ENCODE data around the gene AMPD2.
"Not testable (repeated sequence)": the region's sequence is repeated elsewhere in the genome, so short reads cannot be mapped to it uniquely, and the experiment has no call there.

Gene AMPD2

GRCh38 chr1:109671067-109671466, 51.4 kb downstream of the AMPD2 start:
- Histone ChIP-seq H2BK5ac (ENCODE audit: low read depth, low read length, poor library complexity) (no peak overlapping the region), H2BK12ac (ENCODE audit: low read length) (no peak overlapping the region), H3K4me2 (ENCODE audit: low read length) (no peak overlapping the region), H3K23ac (ENCODE audit: low read length) (no peak overlapping the region), H2BK120ac (ENCODE audit: insufficient read depth, low read length, poor library complexity) (no peak overlapping the region), H3K27me3 (ENCODE audit: insufficient read depth, low read length) (no peaks in the 10 kb centered on the region), H3K14ac (ENCODE audit: low read length) (no peak overlapping the region), H3K18ac (ENCODE audit: low read length) (no peak overlapping the region), H4K8ac (ENCODE audit: low read depth, low read length) (no peak overlapping the region), H3K4ac (ENCODE audit: low read depth, low read length) (no peak overlapping the region), H3K9me3 (ENCODE audit: insufficient read depth, low read depth, low read length) (no peaks in the 10 kb centered on the region), H3K4me3 (ENCODE audit: low read depth, low read length) (no peak overlapping the region), H2AFZ (ENCODE audit: insufficient read depth, low read length, poor library complexity) (no peak overlapping the region), H3K79me2 (ENCODE audit: control insufficient read depth, insufficient read depth, low read length, poor library complexity) (no peaks in the 10 kb centered on the region), H3K9ac (ENCODE audit: low read length) (no peak overlapping the region), H4K12ac (ENCODE audit: low read depth, low read length) (no peak overlapping the region), H3K79me1 (ENCODE audit: low read length) (no peaks in the 10 kb centered on the region), H3K4me1 (ENCODE audit: control insufficient read depth in 1 of 2, insufficient read depth in 2 of 2, low read length in 2 of 2) (peaks cover 0 to 3% of the 10 kb centered on the region in 2 experiments), H2AK5ac (ENCODE audit: low read length) (no peak overlapping the region), H4K91ac (ENCODE audit: low read depth, low read length) (no peak overlapping the region), H3K36me3 (ENCODE audit: control insufficient read depth in 1 of 2, insufficient read depth in 2 of 2, low read length in 2 of 2) (no peaks in the 10 kb centered on the region), H3K27ac (ENCODE audit: low read depth, low read length) (no peak overlapping the region)
- WGBS (ENCODE audit: extremely low coverage, insufficient coverage, insufficient read length), result no CpG with 5 or more reads among the region's 5 CpGs
- no peak for DNase-seq

- not testable (repeated sequence) for H3K79me1 ChIP-seq (ENCODE audit: low read length); H2BK5ac ChIP-seq (ENCODE audit: low read depth, low read length, poor library complexity); H3K18ac ChIP-seq (ENCODE audit: low read length); H4K12ac ChIP-seq (ENCODE audit: low read depth, low read length); H3K4me1 ChIP-seq (ENCODE audit: control insufficient read depth in 1 of 2, insufficient read depth in 2 of 2, low read length in 2 of 2); H2BK120ac ChIP-seq (ENCODE audit: insufficient read depth, low read length, poor library complexity); H3K27me3 ChIP-seq (ENCODE audit: insufficient read depth, low read length); H3K4ac ChIP-seq (ENCODE audit: low read depth, low read length); H3K9me3 ChIP-seq (ENCODE audit: insufficient read depth, low read depth, low read length); DNase-seq; H3K79me2 ChIP-seq (ENCODE audit: control insufficient read depth, insufficient read depth, low read length, poor library complexity); H4K8ac ChIP-seq (ENCODE audit: low read depth, low read length); H3K4me2 ChIP-seq (ENCODE audit: low read length); H3K9ac ChIP-seq (ENCODE audit: low read length); H3K36me3 ChIP-seq (ENCODE audit: control insufficient read depth in 1 of 2, insufficient read depth in 2 of 2, low read length in 2 of 2); H2AFZ ChIP-seq (ENCODE audit: insufficient read depth, low read length, poor library complexity); H3K27ac ChIP-seq (ENCODE audit: low read depth, low read length); H2AK5ac ChIP-seq (ENCODE audit: low read length); H3K14ac ChIP-seq (ENCODE audit: low read length); H4K91ac ChIP-seq (ENCODE audit: low read depth, low read length); H3K4me3 ChIP-seq (ENCODE audit: low read depth, low read length); H2BK12ac ChIP-seq (ENCODE audit: low read length); H3K23ac ChIP-seq (ENCODE audit: low read length)
- no CpG with 5 or more reads among the region's 2 CpGs for WGBS (ENCODE audit: extremely low coverage, insufficient coverage, insufficient read length)
Measured at GRCh38 chr1:109673861-109674260, 54.2 kb downstream of the AMPD2 start.

GRCh38 chr1:109676683-109677381, 57.2 kb downstream of the AMPD2 start:
- H4K12ac ChIP-seq (ENCODE audit: low read depth, low read length); H2BK12ac ChIP-seq (ENCODE audit: low read length); H3K4me2 ChIP-seq (ENCODE audit: low read length); H3K4me3 ChIP-seq (ENCODE audit: low read depth, low read length); H3K79me1 ChIP-seq (ENCODE audit: low read length); H2AK5ac ChIP-seq (ENCODE audit: low read length); H3K9me3 ChIP-seq (ENCODE audit: insufficient read depth, low read depth, low read length); H3K23ac ChIP-seq (ENCODE audit: low read length); H3K14ac ChIP-seq (ENCODE audit: low read length); H3K18ac ChIP-seq (ENCODE audit: low read length); H3K4me1 ChIP-seq (ENCODE audit: control insufficient read depth in 1 of 2, insufficient read depth in 2 of 2, low read length in 2 of 2); H2BK120ac ChIP-seq (ENCODE audit: insufficient read depth, low read length, poor library complexity); DNase-seq; H2BK5ac ChIP-seq (ENCODE audit: low read depth, low read length, poor library complexity); H3K36me3 ChIP-seq (ENCODE audit: control insufficient read depth in 1 of 2, insufficient read depth in 2 of 2, low read length in 2 of 2); H3K79me2 ChIP-seq (ENCODE audit: control insufficient read depth, insufficient read depth, low read length, poor library complexity); H3K4ac ChIP-seq (ENCODE audit: low read depth, low read length); H4K8ac ChIP-seq (ENCODE audit: low read depth, low read length); H3K27ac ChIP-seq (ENCODE audit: low read depth, low read length); H3K9ac ChIP-seq (ENCODE audit: low read length); H4K91ac ChIP-seq (ENCODE audit: low read depth, low read length); H3K27me3 ChIP-seq (ENCODE audit: insufficient read depth, low read length); H2AFZ ChIP-seq (ENCODE audit: insufficient read depth, low read length, poor library complexity): not testable (repeated sequence)
- WGBS (ENCODE audit: extremely low coverage, insufficient coverage, insufficient read length), result no CpG with 5 or more reads among the region's 3 CpGs

GRCh38 chr1:109677459-109677858, 57.8 kb downstream of the AMPD2 start:
- Histone ChIP-seq H2AFZ (ENCODE audit: insufficient read depth, low read length, poor library complexity) (no peak overlapping the region), H3K27me3 (ENCODE audit: insufficient read depth, low read length) (no peaks in the 10 kb centered on the region), H2AK5ac (ENCODE audit: low read length) (no peak overlapping the region), H3K9ac (ENCODE audit: low read length) (no peak overlapping the region), H3K4me2 (ENCODE audit: low read length) (no peak overlapping the region), H2BK5ac (ENCODE audit: low read depth, low read length, poor library complexity) (no peak overlapping the region), H3K79me1 (ENCODE audit: low read length) (no peaks in the 10 kb centered on the region), H2BK12ac (ENCODE audit: low read length) (no peak overlapping the region), H4K8ac (ENCODE audit: low read depth, low read length) (no peak overlapping the region), H3K79me2 (ENCODE audit: control insufficient read depth, insufficient read depth, low read length, poor library complexity) (no peaks in the 10 kb centered on the region), H3K4me3 (ENCODE audit: low read depth, low read length) (no peak overlapping the region), H3K27ac (ENCODE audit: low read depth, low read length) (no peak overlapping the region), H3K23ac (ENCODE audit: low read length) (no peak overlapping the region), H2BK120ac (ENCODE audit: insufficient read depth, low read length, poor library complexity) (no peak overlapping the region), H3K14ac (ENCODE audit: low read length) (no peak overlapping the region), H3K9me3 (ENCODE audit: insufficient read depth, low read depth, low read length) (no peaks in the 10 kb centered on the region), H3K18ac (ENCODE audit: low read length) (no peak overlapping the region), H3K4ac (ENCODE audit: low read depth, low read length) (no peak overlapping the region), H4K12ac (ENCODE audit: low read depth, low read length) (no peak overlapping the region), H4K91ac (ENCODE audit: low read depth, low read length) (no peak overlapping the region), H3K4me1 (ENCODE audit: control insufficient read depth in 1 of 2, insufficient read depth in 2 of 2, low read length in 2 of 2) (no peaks in the 10 kb centered on the region), H3K36me3 (ENCODE audit: control insufficient read depth in 1 of 2, insufficient read depth in 2 of 2, low read length in 2 of 2) (no peaks in the 10 kb centered on the region)
- no CpG with 5 or more reads among the region's 3 CpGs for WGBS (ENCODE audit: extremely low coverage, insufficient coverage, insufficient read length)
- DNase-seq, result no peak
